GM18858 (cell line): ENCODE data around the gene PHC2.
"Not testable (repeated sequence)": the region's sequence is repeated elsewhere in the genome, so short reads cannot be mapped to it uniquely, and the experiment has no call there.

Experiments
- ATAC-seq: cut with Tn5 transposase; IDR thresholded peaks from one replicate; pipeline ENCODE4 v1.9.1; 2021; ENCODE audit not compliant: unreplicated experiment

Gene PHC2

DNA sequence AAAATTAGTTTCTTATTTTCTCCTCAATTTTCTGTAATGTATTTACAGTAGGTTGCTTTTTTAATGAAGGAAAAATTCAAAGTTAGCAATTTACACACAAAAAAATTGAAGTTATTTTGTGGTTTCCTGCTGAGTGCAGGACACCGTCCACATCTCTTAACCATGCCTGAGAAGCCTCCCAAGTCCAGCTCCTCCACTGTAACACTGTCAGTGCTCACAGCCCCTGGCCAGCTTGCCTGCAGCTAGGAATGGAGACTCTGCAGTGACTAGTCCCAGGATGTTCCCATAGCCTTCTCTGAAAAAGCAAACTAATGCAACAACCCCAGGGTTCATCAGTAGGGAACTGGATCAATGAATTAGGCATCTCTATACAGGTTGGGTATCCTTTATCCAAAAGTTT lies 113.5 kb downstream of the PHC2 start:
- no peak for ATAC-seq

DNA sequence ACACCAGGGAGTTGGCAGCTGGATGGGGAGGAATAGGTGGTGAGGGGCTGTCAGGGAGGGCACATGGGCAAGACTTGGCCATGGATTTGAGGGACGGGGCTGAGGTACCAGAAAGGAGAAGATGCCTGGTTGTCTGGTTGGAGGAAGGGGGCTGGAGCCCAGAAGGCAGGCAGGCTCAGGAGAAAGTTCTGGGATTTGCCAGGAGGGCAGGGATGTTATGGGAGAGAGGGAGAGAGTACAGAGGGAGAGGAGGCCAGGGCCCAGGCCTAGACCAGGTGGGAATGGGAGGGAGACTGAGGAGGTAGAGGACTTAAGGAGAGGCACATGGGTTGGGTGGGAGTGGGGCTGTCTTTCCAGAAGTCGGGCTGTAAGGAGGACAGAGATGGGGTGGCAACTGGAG lies 114.3 kb downstream of the PHC2 start:
- no peak for ATAC-seq

DNA sequence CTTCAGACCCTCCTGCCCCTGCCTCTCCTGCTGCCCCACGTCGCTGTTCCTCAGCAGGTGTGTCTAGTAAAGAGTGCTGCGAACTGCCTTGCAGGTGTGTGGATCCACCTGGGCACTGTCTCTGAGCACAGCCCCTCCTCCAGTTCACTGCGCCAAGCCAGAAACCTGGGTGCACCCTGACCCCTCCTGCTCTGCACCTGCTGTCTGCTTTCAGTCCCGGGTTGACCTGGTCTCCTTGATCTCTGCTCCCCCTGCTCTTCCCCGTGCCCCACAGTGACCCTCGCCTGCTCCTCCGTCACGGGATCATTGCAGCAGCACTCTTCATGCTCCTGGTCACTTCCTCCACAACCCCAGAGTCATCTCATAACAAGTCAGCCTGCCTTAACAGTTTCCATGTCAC lies 116.5 kb downstream of the PHC2 start:
- ATAC-seq: no peak

DNA sequence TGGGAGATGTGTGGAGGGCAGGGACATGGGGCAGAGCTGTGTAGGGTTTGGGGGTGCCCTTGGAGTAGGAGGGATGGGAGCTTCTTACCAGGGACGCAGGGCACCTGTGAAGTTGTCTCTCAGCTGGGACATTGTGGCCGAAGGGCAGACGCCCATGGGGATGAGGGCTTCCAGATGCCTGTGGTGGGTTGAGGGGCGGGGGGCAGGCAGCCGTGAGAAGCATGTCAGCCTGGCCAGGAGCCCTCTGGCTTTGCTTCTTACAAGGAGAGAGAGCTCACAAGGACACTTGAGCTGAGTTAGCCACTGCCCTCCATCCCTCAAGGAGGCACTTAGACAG lies 118.5 kb downstream of the PHC2 start:
- no peak for ATAC-seq

DNA sequence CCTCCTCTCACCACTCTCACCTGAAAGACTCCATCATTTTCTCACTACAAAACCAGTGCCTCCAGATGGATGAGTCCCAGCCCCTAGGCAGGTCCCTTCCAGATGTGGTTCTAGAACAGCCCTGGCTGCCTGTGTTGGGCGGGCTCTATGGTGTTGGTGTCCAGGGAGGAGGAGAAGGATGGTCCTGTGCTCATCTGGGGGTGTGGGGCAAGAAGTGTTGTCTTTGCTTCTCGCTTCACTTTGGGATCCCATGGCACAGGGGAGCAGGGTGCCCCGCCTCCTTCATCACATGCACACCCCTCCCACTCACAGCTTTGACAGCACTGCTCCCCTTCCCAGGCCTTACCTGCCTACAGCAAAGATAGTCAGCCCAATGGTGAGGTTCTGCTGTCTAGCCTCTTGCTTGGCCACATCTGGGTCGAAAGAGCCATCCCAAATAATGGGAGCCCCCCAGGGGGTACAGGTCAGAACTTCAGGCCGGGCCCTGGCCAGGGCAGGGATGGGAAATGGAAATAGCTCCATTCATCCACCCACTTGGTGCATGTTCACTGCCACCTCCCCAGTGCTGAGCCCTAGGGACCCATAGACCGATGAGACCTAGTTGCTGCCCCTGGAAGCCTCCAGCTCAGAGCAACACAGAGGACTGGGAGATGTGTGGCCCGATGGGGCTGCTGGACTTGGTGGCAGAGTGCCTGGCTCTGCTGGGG lies 119.0 kb downstream of the PHC2 start:
- ATAC-seq: no peak

DNA sequence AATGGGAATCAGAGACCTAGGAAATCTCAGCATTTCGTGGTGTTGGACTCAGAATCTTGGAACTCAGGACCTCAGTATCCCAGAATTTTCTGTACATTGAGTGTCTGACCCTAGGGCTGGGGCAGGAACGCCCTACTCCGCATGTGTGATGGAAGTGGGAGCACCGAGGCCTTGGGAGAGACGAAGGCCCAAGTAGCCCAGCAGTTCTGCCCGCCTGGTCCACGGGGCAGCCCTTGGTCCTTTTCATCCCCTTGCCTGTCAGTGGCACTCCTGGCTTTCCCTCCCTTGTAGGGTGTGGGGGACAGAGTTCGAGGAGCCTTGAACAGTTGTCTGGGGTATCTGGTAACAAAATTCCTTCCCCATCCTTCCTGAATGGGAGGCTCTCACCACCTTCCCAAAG lies 120.2 kb downstream of the PHC2 start:
- no peak for ATAC-seq

DNA sequence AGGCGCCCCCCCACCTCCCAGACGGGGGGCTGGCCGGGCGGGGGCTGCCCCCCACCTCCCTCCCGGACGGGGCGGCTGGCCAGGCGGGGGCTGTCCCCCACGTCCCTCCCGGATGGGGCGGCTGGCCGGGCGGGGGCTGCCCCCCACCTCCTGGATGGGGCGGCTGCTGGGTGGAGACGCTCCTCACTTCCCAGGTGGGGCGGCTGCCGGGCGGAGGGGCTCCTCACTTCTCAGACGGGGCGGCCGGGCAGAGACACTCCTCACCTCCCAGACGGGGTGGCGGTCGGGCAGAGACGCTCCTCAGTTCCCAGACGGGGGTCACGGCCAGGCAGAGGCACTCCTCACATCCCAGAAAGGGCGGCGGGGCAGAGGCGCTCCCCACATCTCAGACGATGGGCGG lies 121.5 kb downstream of the PHC2 start:
- ATAC-seq: not testable (repeated sequence)

DNA sequence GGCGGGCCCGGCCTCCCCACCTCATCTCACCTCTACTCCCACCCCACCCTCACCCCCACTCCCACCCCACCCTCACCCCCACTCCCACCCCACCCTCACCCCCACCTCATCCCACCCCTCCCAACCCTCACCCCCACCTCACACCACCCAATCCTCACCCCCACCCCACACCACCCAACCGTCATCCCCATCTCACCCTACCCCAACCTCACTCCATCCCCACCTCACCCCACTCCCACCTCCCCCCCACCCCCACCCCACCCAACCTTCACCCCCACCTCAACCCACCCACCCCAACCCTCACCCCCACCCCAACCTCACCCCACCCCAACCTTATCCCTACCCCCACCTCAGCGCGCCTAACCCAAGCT lies 123.4 kb downstream of the PHC2 start:
- no peak for ATAC-seq

DNA sequence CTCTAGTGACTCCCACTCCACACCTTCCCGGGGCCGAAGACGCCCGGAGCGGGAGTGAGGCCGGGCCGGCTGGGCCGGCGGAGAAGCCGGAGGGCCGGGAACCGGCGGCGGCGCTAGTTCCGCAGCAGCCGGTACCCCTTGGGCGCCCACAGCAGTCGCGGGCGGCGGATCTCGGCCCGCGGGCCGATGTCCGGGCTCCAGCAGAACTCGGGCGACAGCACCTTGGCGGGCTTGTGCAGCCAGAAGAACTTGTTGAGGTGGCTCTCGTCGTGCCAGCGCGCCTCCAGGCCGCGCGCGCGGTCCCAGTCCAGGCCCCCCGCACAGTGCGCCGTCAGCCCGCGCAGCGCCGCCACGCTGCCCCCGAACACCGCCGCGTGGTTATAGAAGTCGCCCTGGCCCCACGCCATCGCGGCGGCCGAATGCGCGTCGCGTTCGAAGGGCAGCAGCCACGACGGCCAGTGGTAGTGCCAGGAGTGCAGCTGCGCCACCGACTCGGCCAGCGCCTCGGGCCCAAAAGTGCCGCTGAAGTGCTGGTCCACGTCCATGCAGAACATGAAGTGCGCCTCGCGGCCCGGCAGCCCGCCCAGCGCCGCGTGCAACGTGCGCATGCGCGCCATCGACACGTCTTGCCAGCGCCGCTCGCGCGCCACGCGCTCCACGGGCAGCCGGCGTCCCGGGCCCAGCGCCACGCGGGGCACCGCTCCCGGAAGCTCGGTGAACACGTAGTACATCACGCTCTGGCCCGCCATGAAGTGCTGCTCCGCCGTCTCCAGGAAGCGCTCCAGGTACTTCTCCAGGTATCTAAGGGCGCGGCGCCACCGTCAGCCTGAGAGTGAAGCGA lies 124.0 kb downstream of the PHC2 start:
- no peak for ATAC-seq

DNA sequence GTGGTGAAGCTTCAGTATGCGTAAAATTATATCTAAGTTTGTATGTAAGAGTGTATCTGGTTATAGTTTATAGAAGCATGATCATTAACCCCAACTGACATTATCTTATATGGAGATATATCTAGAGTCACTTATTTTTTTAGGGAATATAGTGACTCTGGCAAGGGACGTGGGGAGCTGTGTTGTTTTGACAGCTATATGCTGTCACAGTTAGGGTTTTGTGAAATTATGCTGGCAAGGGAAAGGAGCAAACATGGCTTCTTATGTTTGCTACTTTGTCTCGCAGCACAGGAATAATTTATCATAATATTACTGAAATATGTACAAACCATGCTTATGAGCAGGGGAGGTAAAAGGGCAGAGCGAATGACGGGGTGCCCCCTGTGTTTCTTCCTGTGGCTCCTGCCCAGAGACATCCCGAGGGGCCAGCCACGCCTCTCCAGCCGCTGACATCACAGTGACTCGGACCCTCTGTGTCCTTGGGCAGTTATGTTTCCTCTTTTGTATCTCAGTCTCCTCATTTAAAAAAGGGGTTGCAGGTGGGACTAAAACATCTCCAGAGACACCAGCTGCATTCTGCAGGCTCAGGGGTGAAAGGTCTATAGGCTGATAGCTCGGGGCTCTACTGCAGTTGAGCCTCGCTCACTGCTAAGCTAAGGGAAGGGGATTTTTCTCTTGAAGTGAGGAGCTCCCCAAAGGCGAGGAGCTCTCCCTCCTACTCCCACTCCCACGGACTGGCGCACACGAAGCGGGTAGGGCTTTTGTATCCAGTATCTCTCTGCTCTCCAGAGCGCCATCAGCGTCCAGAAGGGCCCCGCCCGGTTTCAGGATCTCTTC lies 124.9 kb downstream of the PHC2 start:
- no peak for ATAC-seq

DNA sequence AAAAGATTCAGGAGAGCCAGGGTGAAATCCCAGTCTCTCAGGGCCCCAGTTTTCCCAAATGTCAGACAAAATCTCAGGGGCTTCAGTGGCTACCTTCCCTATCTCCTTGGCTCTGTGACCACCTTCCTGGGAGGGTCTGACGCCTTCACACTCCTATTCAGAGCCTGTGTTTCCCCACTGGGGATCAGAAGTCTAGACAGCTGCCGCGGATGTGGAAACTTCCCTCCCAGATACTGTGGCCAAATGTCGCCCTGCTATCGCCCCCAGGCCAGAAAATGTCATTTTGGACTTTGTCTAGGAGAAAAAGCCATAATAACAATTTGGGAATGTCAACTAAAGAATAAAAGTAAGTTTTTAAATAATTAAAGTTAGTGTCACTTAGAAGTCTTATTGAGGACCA lies 125.9 kb downstream of the PHC2 start:
- ATAC-seq: no peak

DNA sequence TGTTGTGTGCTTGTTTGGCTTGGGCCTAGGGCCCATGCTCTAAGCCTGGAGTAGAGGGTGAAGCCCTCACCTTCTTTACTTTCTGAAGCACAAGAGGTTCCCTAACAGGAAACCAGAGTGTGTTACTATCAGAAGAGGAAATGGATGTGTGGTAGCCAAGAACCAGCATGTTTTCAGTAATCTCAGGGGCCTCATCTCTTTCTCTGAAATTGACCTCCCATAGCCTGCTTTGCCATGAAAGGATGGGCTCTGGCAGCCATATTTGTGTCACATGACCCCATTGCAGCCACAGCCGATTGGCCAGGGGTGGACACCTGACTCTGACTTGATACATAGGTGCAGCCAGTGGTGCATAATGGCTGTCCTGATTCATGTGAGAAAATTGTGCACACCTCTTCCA lies 128.6 kb downstream of the PHC2 start:
- no peak for ATAC-seq

DNA sequence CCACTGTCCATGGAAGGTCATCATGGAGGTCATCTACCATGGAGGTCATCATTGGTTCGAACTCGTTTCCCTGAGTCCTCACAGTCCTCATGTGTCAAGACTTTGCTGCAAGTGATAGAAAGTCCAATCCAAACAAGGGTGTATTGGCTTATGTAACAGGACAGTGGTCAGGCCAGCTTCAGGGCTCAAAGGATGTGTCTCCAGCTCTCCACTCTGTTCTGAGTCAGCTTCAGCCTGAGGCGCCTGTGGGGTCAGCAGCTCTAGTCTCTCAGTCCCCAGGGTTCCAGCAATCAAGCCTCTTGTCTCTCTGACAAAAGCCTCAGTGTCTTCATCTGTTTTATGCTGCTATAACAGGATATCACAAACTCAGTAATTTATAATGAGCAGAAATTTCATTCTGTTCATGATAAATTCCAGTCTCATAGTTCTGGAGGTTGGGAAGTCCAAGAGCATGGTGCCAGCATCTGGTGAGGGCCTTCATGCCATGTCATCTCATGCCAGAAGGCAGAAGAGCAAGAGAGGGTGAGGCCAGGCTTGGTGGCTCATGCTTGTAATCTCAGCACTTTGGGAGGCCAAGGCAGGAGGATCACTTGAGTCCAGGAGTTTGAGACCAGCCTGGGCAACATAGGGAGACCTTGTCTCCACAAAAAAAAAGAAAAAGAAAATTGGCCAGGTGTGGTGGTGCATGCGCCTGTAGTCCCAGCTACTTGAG lies 129.5 kb downstream of the PHC2 start:
- ATAC-seq: no peak

DNA sequence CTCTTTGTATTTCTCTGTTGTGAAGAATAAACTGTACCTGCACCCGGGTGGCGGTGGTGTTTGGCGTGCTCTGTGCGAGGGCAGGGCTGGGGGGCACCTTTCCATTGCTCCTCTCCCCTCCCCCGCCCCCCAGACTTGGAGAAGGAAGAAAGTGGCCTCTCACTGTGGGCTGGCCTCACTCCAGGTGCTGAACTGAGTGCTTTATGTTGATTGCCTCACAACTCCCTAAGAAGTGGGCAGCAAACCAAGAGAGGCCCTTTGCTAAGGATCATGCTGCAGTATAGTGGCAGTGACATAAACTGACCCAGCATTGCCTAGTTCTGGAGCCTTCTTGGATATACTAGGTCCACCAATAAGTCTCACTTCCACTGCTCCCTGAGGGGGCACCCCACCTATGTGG lies 130.2 kb downstream of the PHC2 start:
- no peak for ATAC-seq

DNA sequence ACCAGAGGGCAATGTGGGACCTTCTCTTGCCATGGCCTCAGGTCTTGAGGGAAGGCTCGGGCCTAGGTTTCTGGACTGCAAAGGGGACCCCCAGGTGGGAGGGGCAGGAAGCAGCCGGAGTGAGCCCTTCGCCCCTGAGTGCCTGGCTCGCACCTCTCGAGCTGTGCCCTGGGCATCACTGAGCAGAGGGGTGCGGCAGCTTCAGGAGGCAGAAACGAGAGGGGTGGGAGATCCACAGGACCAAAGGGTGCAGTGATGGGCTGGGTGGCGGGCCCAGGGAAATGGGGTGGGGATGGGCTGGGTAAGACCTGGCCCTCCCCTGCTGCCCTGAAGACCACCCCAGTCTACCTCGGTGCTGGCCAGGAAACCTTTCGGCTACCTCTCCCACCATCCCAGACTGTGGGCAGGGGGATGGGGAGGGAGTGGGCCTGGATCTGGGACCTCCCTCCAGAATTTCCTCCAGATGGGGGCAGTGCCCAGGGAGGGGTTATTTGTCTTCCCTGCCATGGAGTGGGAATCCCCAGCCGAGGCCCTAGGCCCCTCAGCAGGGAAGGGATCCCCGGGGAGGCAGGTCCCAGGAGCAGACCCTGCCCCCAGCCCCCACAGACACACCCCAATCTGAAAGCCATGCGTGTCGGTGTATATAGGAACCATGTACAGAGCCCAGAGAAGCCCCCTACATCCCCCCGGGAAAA lies 131.3 kb downstream of the PHC2 start:
- ATAC-seq: no peak

DNA sequence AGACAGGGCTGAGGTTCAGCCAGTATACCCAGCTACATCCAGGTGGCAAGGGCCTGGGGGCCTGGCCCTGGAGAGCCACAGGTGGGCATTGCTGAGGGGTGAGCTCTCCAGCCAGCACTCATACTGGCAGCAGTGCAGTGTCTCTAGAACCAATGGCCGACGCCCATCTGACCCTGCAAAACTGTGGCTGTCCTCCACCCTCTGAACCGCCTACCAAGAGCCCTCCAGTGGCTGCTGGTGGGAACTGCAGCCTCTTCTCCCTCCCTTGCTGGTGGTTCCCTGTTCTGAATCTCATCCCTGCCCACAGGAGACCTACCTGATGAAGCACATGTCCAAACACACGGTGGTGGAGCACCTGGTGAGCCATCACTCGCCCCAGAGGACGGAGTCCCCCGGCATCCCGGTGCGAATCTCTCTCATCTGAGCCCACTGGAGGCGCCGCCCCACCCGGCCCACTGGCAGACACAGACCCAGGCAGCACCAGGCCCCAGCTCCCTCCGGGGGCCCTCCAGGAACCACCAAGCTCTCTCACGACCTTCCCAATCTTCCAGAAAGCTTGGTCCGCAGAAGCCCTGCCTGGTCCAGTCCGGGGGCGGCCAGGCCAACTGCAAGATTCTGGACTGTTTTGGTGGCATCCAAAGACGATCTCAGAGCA lies 132.1 kb downstream of the PHC2 start:
- no peak for ATAC-seq

DNA sequence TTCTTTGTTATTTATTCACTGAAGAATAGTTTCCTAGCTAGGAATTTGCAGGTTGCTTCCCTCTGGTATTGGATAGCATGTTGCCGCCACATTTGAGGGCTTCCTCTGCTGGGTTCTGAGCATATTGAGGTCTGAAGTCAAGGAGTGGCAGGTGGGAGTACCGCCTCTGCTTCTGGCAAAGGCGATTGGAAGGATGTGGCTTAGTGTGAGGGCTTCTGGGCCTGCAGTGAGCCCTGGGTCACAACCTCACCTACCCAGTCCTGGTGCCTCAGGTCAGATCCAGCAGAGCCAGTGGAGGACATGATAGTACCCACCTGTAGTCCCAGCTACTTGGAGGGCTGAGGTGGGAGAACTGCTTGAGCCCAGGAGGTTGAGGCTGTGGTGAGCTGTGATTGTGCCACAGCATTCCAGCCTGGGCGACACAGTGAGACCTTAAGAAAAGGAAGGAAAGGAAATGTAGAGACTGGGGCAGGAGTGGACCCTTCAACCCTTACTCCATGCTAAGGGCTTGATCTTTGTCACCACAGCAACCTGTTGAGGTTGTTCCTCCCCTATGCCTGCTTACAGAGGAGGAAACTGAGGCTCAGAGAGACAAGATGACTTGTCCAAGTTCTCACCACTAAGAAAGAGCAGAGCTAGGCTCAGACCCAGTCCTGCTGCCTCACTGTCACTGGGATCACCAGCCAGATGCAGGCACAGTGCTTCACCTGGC lies 132.8 kb downstream of the PHC2 start:
- ATAC-seq: no peak

DNA sequence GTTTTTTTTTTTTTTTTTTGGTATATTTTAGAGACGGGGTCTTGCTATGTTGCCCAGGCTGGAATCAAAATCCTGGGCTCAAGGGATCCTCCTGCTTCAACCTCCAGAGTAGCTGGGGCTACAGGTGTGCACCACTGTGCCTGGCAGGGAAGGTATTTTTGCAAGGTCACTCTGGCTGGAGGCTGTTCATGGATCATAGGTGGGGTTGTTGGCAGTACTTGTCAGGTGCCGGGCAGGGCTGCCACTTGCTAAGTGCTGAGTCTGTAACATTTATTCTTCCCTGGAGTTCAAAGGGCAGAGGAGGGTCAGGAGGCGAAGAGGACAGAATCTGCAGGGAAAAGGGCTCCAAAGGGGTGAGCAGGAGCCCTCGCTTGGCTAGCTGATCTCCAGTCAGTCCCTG lies 134.1 kb downstream of the PHC2 start:
- no peak for ATAC-seq

DNA sequence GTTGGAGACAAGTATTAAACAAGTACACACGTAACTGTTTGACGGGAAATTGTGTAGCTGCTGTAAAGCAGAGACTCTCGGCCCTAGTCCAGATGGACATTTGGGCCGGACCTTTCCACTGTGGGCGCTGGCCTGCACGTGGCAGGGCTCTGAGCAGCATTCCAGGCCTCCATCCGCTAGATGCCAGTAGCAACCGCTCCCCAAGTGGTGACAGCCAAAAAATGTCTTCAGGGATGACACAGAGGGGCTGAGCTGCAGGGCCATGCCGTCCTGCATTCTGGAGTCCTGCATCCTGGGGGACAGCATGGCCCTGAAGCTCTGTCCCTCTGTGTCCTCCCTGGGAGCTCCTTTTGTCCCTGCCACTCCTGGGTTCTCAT lies 134.8 kb downstream of the PHC2 start:
- ATAC-seq: no peak
